Parietal lobe (tissue), 1 donor: ENCODE results near the gene HOXD13. TPM values are rescaled to one million over a fixed set of nuclear protein-coding genes. Genes with fewer than 3 reads are reported as not detected.

Experiments used
- total RNA-seq: library from RNA; depleted of rRNA; stranded (reverse); fragments of >200 nt; gene quantifications from one replicate; pipeline ENCODE4 v1.2.3, GENCODE V29; 2014

Gene HOXD13
- not detected for total RNA-seq

DNA sequence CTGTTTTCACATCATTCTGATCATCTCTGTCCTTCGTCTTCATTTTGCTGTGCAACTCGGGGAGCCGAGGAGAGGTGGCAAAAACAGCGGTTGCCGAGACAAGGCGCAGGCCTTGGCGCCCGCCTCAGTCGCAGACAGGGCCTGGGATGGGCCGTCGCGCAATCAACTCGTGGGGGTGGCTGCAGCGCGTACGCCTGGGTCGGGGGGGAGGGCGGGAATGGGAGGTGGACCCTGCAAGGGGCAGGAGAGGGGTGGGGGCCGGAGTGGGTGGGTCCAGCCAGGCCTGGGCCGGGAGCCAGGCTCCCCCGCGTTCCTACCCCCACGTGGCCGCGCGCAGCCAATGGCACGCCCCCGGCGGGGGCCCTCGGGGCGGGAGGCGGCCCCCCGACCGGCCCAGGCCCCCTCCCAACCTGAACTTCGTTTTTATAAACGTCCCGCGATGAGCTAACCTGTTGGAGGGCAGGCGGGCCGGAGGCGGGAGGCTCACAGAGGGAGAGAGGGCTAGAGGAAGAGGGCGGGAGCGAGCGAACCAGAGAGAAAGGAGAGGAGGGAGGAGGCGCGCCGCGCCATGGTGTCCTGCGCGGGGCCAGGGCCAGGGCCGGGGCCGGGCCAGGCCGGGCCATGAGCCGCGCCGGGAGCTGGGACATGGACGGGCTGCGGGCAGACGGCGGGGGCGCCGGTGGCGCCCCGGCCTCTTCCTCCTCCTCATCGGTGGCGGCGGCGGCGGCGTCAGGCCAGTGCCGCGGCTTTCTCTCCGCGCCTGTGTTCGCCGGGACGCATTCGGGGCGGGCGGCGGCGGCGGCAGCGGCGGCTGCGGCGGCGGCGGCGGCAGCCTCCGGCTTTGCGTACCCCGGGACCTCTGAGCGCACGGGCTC lies at the start of gene HOXD13:
Gene HOXD13, plus strand, starts transcription at position 452 of the 875 bp plus-strand sequence. Its CDS starts 170 bp downstream, at position 622.

DNA sequence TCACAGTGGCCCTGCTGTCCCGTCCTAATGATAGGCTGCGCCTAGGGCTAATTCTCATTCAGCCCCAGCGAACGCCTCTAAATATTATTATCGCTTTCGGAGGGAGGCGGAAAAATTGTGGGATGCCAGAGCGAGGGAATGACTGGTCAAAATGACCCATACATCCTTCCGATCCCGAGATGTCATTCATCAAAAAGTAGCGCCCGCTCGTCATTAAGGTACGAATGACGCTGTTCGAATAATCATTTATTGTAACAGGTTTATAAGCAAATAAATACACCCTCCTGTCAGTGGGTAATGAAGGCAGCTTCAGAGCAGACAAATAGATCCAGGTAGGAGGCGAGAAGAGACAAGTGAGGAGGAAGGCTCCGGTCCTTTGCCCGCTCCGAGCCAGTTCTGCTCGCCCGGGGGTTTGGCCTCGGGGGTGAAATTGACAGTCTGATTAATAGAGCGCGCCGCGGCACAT lies 8.7 kb upstream of the HOXD13 start, which contains the start of gene EVX2:
Gene EVX2, minus strand, starts transcription at position 167 of the 466 bp plus-strand sequence. CDS start 186 bp downstream, outside the sequence.

GRCh38 chr2:176099728-176100546 lies 7.4 kb downstream of the HOXD13 start, which contains the start of gene HOXD12:
TSS of gene HOXD12 (plus strand) at chr2:176099795. CDS start at chr2:176099802, 7 bp downstream.

GRCh38 chr2:176106581-176107539 lies 14.3 kb downstream of the HOXD13 start, which contains the start of gene HOXD11:
TSS of gene HOXD11 (plus strand) at chr2:176107280. CDS start at chr2:176107356, 76 bp downstream.

GRCh38 chr2:176115883-176116813 lies 23.6 kb downstream of the HOXD13 start, which contains the start of gene HOXD10:
TSS of gene HOXD10 (plus strand) at chr2:176116778. CDS start at chr2:176116834, 56 bp downstream.

GRCh38 chr2:176122683-176123410 lies 30.3 kb downstream of the HOXD13 start, which contains the start of gene HOXD9:
TSS of gene HOXD9 (plus strand) at chr2:176122719. CDS start at chr2:176122769, 50 bp downstream.

GRCh38 chr2:176128982-176129796 lies 36.7 kb downstream of the HOXD13 start, which contains the start of gene HOXD8:
TSS of gene HOXD8 (plus strand) at chr2:176129705. CDS start at chr2:176130367, 662 bp downstream.

Other genes with a start within 250 kb of the HOXD13 start
- 68.2 TPM for gene LNPK, start 90.5 kb upstream of the HOXD13 start, total RNA-seq
- not detected for gene EVX2, start 8.8 kb upstream of the HOXD13 start, total RNA-seq
- not detected for gene HOXD12, start 7.1 kb downstream of the HOXD13 start, total RNA-seq
- gene HOXD11, start 14.6 kb downstream of the HOXD13 start, total RNA-seq = not detected
- gene HOXD10, start 24.1 kb downstream of the HOXD13 start, total RNA-seq = not detected
- gene HOXD9, start 30.0 kb downstream of the HOXD13 start, total RNA-seq = not detected
- gene HOXD8, start 37.0 kb downstream of the HOXD13 start, total RNA-seq = not detected
- not detected for gene HOXD4, start 58.8 kb downstream of the HOXD13 start, total RNA-seq
- not detected for gene HOXD3, start 64.6 kb downstream of the HOXD13 start, total RNA-seq
- gene HOXD1, start 95.9 kb downstream of the HOXD13 start, total RNA-seq = not detected
- gene MTX2, start 176.7 kb downstream of the HOXD13 start, total RNA-seq = 41.0 TPM